ENCODE data around the gene PTTG1IP.

Gene PTTG1IP

DNA sequence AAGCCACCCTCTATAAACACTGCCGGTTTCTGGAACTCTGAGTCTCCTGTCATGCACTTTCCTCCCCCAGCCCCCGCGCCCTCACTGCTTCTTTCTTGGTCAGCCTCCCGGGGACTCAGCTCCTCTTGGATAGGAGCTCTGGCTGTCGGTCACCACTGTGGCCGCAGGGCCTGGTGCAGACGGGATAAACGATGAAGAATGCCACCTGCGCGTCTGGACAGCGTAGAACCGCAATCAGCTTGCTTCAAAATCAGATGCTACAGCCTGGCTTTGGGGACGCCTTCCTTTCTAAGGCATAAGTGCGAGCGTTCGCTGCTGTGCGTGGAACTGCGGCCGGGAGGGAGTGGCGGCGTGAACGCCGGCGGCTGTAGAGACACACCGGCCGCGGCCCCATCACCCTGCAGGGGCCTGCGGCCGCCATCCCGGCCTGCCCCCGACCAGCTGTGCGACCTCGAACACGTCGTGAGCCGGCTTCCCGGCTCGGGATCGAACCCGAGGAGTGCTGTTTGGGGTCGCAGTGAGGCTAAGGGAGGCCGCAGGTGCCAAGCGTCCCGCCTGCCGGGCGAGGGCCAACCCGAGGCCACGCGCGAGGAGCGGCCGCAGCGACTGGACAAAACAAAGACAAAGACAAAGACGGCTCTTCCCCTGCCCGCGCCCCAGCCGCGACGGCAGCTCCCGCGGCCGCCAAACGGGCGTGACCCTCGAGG, 688 bp downstream of the PTTG1IP start:
- Histone ChIP-seq H3K4me1 (ENCODE audit: control insufficient read depth in 1 of 2, insufficient read depth in 1 of 2, low read depth in 1 of 2, low read length in 1 of 2) (peaks cover 77 to 89% of the 10 kb centered on the region in 2 experiments), H3K36me3 (no peaks in the 10 kb centered on the region), H3K9me3 (no peaks in the 10 kb centered on the region), H3K27ac (peak overlapping the region; percentile 93), H3K4me3 (ENCODE audit: low read depth in 1 of 2, low read length in 1 of 2) (peak overlapping the region; percentile 72 to 80), H3K27me3 (no peaks in the 10 kb centered on the region)
- TF ChIP-seq, protein P1, sequence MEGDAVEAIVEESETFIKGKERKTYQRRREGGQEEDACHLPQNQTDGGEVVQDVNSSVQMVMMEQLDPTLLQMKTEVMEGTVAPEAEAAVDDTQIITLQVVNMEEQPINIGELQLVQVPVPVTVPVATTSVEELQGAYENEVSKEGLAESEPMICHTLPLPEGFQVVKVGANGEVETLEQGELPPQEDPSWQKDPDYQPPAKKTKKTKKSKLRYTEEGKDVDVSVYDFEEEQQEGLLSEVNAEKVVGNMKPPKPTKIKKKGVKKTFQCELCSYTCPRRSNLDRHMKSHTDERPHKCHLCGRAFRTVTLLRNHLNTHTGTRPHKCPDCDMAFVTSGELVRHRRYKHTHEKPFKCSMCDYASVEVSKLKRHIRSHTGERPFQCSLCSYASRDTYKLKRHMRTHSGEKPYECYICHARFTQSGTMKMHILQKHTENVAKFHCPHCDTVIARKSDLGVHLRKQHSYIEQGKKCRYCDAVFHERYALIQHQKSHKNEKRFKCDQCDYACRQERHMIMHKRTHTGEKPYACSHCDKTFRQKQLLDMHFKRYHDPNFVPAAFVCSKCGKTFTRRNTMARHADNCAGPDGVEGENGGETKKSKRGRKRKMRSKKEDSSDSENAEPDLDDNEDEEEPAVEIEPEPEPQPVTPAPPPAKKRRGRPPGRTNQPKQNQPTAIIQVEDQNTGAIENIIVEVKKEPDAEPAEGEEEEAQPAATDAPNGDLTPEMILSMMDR (IDR thresholded peaks at IDR 0.05), result no peak

DNA sequence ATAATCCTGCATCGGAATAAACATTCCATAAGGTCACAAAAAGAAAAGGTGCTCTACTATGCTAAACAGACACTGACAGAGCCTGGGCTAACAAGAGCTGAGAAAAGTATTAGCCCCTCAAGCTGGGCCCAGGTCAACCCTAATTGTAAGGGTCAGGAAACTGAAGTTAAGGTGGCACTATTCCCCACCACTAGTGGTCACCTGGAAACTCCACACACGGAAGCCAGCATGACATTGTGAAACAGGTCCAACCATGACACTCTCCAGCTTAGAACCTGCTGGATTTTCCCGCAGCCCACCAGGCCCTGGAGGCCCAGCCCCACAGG, 1.2 kb downstream of the PTTG1IP start:
- Histone ChIP-seq H3K27ac (peak overlapping the region; percentile 93), H3K4me1 (ENCODE audit: control insufficient read depth in 1 of 2, insufficient read depth in 1 of 2, low read depth in 1 of 2, low read length in 1 of 2) (peaks cover 73 to 86% of the 10 kb centered on the region in 2 experiments), H3K36me3 (peaks cover 3% of the 10 kb centered on the region), H3K9me3 (no peaks in the 10 kb centered on the region), H3K27me3 (no peaks in the 10 kb centered on the region), H3K4me3 (ENCODE audit: low read depth in 1 of 2, low read length in 1 of 2) (peak overlapping the region; percentile 72 to 80)
- TF ChIP-seq, protein P1 (IDR thresholded peaks at IDR 0.05), result peak; percentile 28

DNA sequence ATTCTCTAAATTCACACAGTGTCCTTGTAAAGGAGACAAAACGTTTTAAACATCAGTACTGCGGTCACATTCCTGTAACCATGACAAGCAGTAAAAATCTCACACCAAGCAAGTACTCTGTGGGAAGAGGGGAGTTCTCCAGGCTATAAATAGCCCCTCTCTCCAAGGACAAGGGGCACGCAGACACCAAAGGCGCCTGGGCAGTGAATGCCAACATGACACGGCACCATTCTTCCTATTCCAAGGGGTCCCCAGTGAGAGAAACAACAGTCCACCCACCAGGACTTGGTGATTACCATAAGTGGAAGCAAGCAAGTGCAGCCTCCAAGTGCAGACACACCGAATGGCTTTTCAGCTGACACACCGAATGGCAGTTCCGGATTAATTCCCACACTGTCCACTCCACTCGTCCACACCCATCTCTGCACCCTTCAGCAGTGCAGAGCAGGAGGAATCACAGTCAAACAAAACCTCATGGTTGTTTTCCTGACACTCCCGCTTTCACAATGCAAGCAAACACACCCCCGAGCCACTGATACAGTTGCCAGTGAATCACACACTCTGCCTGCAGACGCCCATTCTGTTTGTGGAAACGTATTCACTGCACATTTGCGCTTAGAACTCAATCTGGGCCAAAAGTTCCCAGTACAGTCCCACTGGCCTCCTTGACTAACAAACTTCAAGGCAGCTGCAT, 1.8 kb downstream of the PTTG1IP start:
- Histone ChIP-seq H3K4me3 (ENCODE audit: low read depth in 1 of 2, low read length in 1 of 2) (peak overlapping the region; percentile 72 to 80), H3K27ac (peak overlapping the region; percentile 93), H3K9me3 (no peaks in the 10 kb centered on the region), H3K4me1 (ENCODE audit: control insufficient read depth in 1 of 2, insufficient read depth in 1 of 2, low read depth in 1 of 2, low read length in 1 of 2) (peaks cover 71 to 82% of the 10 kb centered on the region in 2 experiments), H3K27me3 (no peaks in the 10 kb centered on the region), H3K36me3 (peaks cover 6% of the 10 kb centered on the region)
- TF ChIP-seq, protein P1 (IDR thresholded peaks at IDR 0.05), result no peak

DNA sequence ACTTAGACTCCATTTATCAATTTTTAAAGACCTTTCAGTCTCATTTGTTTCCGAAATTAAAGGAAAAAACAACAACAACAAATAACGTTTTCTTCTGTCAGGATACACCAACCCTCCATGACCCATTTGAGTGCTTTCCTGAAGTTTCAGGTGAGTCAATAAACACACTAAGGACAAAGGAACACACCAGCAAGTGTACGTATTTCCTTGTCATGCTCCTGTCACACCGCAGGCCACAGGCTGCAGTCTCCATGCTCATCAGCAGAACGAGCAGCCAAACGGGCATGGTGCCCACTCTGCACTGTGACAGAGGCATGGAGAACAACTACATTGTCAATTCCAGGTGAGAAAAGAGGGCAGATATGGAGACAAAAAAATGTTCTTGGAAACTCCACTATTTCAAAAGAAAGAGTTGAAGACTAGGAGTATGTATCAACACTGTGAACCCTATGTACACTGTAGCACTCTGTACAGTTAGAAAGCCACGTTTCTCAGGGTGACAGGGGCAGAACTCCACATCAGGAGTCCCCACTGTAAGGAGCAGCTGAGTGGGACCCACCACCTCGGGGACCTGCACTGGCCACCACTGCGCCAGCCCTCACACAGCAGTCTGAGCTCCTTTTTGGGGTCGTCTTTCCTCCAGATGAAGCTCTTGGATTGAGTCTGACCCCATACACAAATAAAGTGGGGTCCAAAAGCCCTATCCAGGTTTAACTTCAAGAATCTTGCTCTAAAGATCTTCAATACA, 2.6 kb downstream of the PTTG1IP start:
- H3K9me3 ChIP-seq, result no peaks in the 10 kb centered on the region
- no peaks in the 10 kb centered on the region for H3K27me3 ChIP-seq
- peaks cover 71 to 82% of the 10 kb centered on the region in 2 experiments for H3K4me1 ChIP-seq (ENCODE audit: control insufficient read depth in 1 of 2, insufficient read depth in 1 of 2, low read depth in 1 of 2, low read length in 1 of 2)
- H3K27ac ChIP-seq, result peak overlapping the region; percentile 93
- peaks cover 6% of the 10 kb centered on the region for H3K36me3 ChIP-seq
- peak overlapping the region in 1 of 2 experiments; percentile 80 for H3K4me3 ChIP-seq (ENCODE audit: low read depth in 1 of 2, low read length in 1 of 2)
- TF ChIP-seq, protein P1 (IDR thresholded peaks at IDR 0.05), result no peak

DNA sequence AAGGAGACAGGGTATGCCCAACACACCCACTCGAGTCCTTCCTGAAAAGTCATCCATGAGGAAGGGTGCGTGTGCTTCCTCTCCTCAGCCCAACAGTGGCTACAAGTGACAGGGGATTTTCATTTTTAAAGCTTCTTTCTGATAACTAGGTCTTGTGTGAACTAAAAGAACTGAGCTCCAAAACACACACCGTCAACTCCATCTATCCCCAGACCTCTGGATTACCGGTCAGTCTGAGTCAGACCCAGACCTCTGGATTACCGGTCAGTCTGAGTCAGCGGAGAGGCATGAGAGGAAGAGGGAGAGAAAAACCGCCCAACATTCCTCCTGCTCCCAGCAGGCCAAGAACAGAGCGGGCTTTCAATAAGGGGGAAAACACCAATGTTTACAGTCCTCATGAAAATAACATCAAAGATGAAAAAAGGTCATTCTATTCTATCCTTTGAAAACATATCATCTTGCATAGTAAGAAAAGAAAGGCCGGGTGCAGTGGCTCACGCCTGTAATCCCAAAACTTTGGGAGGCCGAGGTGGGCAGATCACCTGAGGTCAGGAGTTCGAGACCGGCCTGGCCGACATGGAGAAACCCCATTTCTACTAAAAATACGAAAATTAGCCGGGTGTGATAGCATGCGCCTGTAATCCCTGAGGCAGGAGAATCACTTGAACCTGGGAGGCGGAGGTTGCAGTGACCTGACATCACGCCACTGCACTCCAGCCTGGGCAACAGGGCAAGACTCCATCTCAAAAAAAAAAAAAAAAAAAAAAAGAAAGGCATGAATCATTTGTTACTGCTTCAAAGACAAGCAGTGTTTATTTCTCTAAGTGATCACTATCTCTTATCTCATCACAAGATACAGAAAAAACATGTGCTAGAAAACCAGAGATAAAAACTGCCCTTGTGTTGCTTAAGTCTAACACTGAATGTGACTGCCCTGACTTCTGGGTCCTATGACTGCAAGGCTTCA, 3.4 kb downstream of the PTTG1IP start:
- Histone ChIP-seq H3K27ac (peak overlapping the region; percentile 62), H3K4me3 (ENCODE audit: low read depth in 1 of 2, low read length in 1 of 2) (no peak overlapping the region)

More for the DNA sequence above, 3.4 kb downstream of the PTTG1IP start:
- no peaks in the 10 kb centered on the region for H3K27me3 ChIP-seq
- H3K36me3 ChIP-seq, result peaks cover 11% of the 10 kb centered on the region
- TF ChIP-seq, protein P1 (IDR thresholded peaks at IDR 0.05), result no peak
- H3K4me1 ChIP-seq (ENCODE audit: control insufficient read depth in 1 of 2, insufficient read depth in 1 of 2, low read depth in 1 of 2, low read length in 1 of 2), result peaks cover 71 to 82% of the 10 kb centered on the region in 2 experiments
- H3K9me3 ChIP-seq, result no peaks in the 10 kb centered on the region

Measured in neutrophil (primary cell).